ENCODE data around the gene EFS. TPM values are rescaled to one million over a fixed set of nuclear protein-coding genes. Genes with fewer than 3 reads are reported as not detected.

Gene EFS
- total and polyA plus RNA-seq, 2 of the 8 experiments (the other 6 are each of a cell fraction or from before 2014, with no cell fraction given): 27.8 to 28.6 TPM

GRCh38 chr14:23403908-23404307 lies 38.9 kb upstream of the EFS start:
- no peak overlapping the region for H3K18ac ChIP-seq (ENCODE audit: extremely low read depth, low read length)
- no peak overlapping the region for H3K9ac ChIP-seq (replicated peaks in 1 of 4; ENCODE audit: extremely low read depth in 1 of 4, low read depth in 3 of 4, low read length in 3 of 4)
- H3K4ac ChIP-seq (replicated peaks; ENCODE audit: insufficient read length, low read depth, low read length): no peak overlapping the region
- H3K14ac ChIP-seq (ENCODE audit: insufficient read length): no peak overlapping the region
- no peak overlapping the region for H3K4me3 ChIP-seq (ENCODE audit: extremely low read depth in 1 of 4, insufficient read depth in 2 of 4, low read depth in 3 of 4, low read length in 4 of 4)
- H2BK12ac ChIP-seq (ENCODE audit: low read depth, low read length): no peak overlapping the region
- TF ChIP-seq POLR2AphosphoS5 (IDR thresholded peaks at IDR 0.05; ENCODE audit: low read depth, low read length): no peak
- TF ChIP-seq TEAD4 (IDR thresholded peaks at IDR 0.05; ENCODE audit: low read depth, low read length): no peak
- TF ChIP-seq MAFK (IDR thresholded peaks at IDR 0.05; ENCODE audit: low read depth, low read length): no peak
- TF ChIP-seq POLR2A (IDR thresholded peaks at IDR 0.05; ENCODE audit: control extremely low read depth in 1 of 2, low read depth in 2 of 2, low read length in 2 of 2): no peak
- TF ChIP-seq EZH2 (IDR thresholded peaks at IDR 0.05; ENCODE audit: low read depth, low read length, severe bottlenecking): no peak
- no peak for TF ChIP-seq SAP30 (IDR thresholded peaks at IDR 0.05; ENCODE audit: insufficient read depth, insufficient replicate concordance, low read length)
- TF ChIP-seq NANOG (IDR thresholded peaks at IDR 0.05; ENCODE audit: insufficient read depth, low read depth, low read length, poor library complexity, severe bottlenecking): no peak
- ChIA-PET POLR2A (ENCODE audit: partially characterized antibody) (no interaction called here), CTCF (ENCODE audit: partially characterized antibody) (interaction anchor here (1.2 to 1.4 kb wide), 2 partner anchors 21 to 53 kb away, joined by 3 read pairs; no protein-coding TSS in a partner anchor)
- H4K8ac ChIP-seq (ENCODE audit: extremely low read depth, insufficient read depth, low read length): no peak overlapping the region
- DNase-seq (ENCODE audit: low read depth in 1 of 2, low spot score in 2 of 2) (no peak), FAIRE-seq (no peak)
- WGBS, 2 experiments (ENCODE audit: extremely low coverage in 1 of 2, insufficient coverage in 1 of 2, insufficient read length in 1 of 2, insufficient replicate concordance in 2 of 2, low coverage in 1 of 2, low lambda C conversion rate in 2 of 2, missing lambda C conversion rate in 1 of 2): 78% methylated on average over 4 of the region's 4 CpGs; no CpG with 5 or more reads in 1 of the 2 experiments
- H4K5ac ChIP-seq (ENCODE audit: insufficient read length, low read depth, low read length): no peak overlapping the region
- H3K36me3 ChIP-seq (ENCODE audit: control insufficient read depth in 2 of 4, insufficient read depth in 4 of 4, low read length in 3 of 4): no peaks in the 10 kb centered on the region
- H2AK5ac ChIP-seq (ENCODE audit: low read depth, low read length): no peak overlapping the region
- H2BK15ac ChIP-seq (ENCODE audit: low read length): no peak overlapping the region
- no peaks in the 10 kb centered on the region; a peak in 1 of 7 replicates for H3K4me1 ChIP-seq (replicated peaks in 1 of 4; ENCODE audit: control insufficient read depth in 3 of 4, insufficient read depth in 4 of 4, low read length in 3 of 4)
- no peak overlapping the region for H3K56ac ChIP-seq (replicated peaks; ENCODE audit: insufficient read length, low read depth, low read length)
- H3K27ac ChIP-seq (ENCODE audit: low read depth, low read length): no peak overlapping the region
- H3K23ac ChIP-seq (ENCODE audit: insufficient read length): no peak overlapping the region
- H3K9me3 ChIP-seq (ENCODE audit: insufficient read depth in 2 of 2, low read depth in 1 of 2, low read length in 1 of 2): no peaks in the 10 kb centered on the region
- no peak overlapping the region for H4K91ac ChIP-seq (replicated peaks; ENCODE audit: insufficient read length, low read length)
- no peak overlapping the region for H3K4me2 ChIP-seq (ENCODE audit: insufficient read depth in 1 of 2, low read depth in 2 of 2, low read length in 2 of 2)
- peaks cover 0 to 2% of the 10 kb centered on the region in 2 experiments for H4K20me1 ChIP-seq (replicated peaks in 1 of 2; ENCODE audit: control insufficient read depth in 1 of 2, insufficient read depth in 2 of 2, low read length in 2 of 2)
- no peaks in the 10 kb centered on the region for H3K23me2 ChIP-seq (ENCODE audit: low read depth, low read length)
- no peaks in the 10 kb centered on the region; a peak in 3 of 7 replicates for H3K27me3 ChIP-seq (replicated peaks in 1 of 4; ENCODE audit: control insufficient read depth in 3 of 4, extremely low read depth in 1 of 4, insufficient read depth in 3 of 4, low read length in 3 of 4)
- H2BK5ac ChIP-seq (ENCODE audit: low read depth, low read length): no peak overlapping the region
- H2AFZ ChIP-seq (ENCODE audit: low read length): no peak overlapping the region
- H3K79me1 ChIP-seq (ENCODE audit: low read depth, low read length): no peaks in the 10 kb centered on the region
- no peaks in the 10 kb centered on the region for H3K79me2 ChIP-seq (ENCODE audit: control insufficient read depth in 1 of 2, insufficient read depth in 2 of 2, low read length in 2 of 2)
- no peak overlapping the region for H2BK120ac ChIP-seq (replicated peaks; ENCODE audit: low read depth, low read length)
- H2BK20ac ChIP-seq (ENCODE audit: low read length): no peak overlapping the region
